Activated naive CD4-positive, alpha-beta T cell treated with anti-CD3 and anti-CD28 coated beads, Interleukin-2, amount 10 ng/mL, durations not matched to agents 7 days and 5 days (primary cell): ENCODE measurements around the gene ARHGAP9.
A peak's percentile ranks its signal among the peaks of the same experiment; 100 is the strongest.

Experiments
- CTCF ChIA-PET: fragments of 350-600 bp; sonication (Branson Sonifier 250); formaldehyde crosslinking; loops from one replicate; lab custom pipeline; 2021; ENCODE audit warnings: antibody characterized with exemption; lab: Charles Lee
- DNase-seq: peaks from one replicate; pipeline ENCODE4 v3.0.0-alpha.2; 2020
- H3K27ac Mint-ChIP-seq: one replicate; pipeline ENCODE4 v1.8.0; 2021; ENCODE audit warnings: mild to moderate bottlenecking, moderate library complexity, mixed read lengths
- H3K27me3 Mint-ChIP-seq: one replicate; pipeline ENCODE4 v1.8.0; 2021; ENCODE audit warnings: mild to moderate bottlenecking, mixed read lengths
- H3K36me3 Mint-ChIP-seq: one replicate; pipeline ENCODE4 v1.8.0; 2021; ENCODE audit warnings: mixed read lengths
- H3K4me1 Mint-ChIP-seq: one replicate; pipeline ENCODE4 v1.8.0; 2021; ENCODE audit warnings: mixed read lengths
- H3K4me3 Mint-ChIP-seq: one replicate; pipeline ENCODE4 v1.8.0; 2021; ENCODE audit warnings: mild to moderate bottlenecking, moderate library complexity, mixed read lengths
- H3K9me3 Mint-ChIP-seq: one replicate; pipeline ENCODE4 v1.8.0; 2021; ENCODE audit warnings: mixed read lengths

ARHGAP9 gene

DNA sequence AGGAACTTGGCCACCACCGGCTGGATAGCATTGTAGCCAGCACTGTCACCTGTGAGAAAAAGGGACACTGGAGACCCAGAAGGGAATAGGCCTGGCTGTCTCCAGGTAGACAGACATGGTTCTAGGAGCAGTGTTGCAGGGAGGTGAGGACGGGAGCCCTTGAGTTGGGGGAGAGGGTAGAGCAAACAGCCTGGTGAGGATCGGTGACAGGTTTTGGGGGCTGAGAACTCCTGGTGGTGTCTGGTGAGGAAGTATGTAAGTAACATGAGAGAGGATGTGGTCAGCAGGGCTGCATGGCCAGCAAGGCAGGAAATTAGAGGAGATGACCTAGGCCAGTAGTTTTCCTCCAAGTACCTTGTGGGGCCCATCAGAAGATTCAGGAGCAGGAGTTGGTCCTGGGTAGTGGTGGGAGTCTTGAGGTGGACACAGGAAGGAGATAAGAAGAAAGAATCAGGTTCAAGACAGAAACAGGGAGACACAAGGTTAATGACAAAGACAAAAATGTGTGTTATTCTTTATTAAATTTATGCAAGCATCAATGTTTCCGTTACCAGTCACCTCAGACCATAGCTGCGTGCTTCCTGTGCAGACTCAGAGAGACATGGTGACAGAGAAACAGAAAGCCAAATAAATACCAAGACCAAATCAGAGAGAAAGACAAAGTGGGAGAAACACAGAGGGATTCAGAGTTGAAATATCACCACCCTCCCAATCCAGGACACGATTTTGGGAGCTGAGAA lies at the start of gene ARHGAP9:
Gene ARHGAP9, minus strand, starts transcription at position 491 of the 740 bp plus-strand sequence. Its CDS starts 460 bp downstream, at position 31.
- peaks cover 22% of the 10 kb centered on the region for H3K36me3 Mint-ChIP-seq
- peak within 1 kb of the TSS; percentile 99 for H3K27ac Mint-ChIP-seq
- CTCF ChIA-PET, result interaction anchor here (0.9 to 6.2 kb wide), 5 partner anchors 8 to 24 kb away, joined by 3 to 67 read pairs (median 6); no protein-coding TSS in a partner anchor
- no peaks in the 10 kb centered on the region for H3K9me3 Mint-ChIP-seq
- peaks cover 56% of the 10 kb centered on the region for H3K4me1 Mint-ChIP-seq
- H3K4me3 Mint-ChIP-seq, result peak within 1 kb of the TSS; percentile 99
- H3K27me3 Mint-ChIP-seq, result no peaks in the 10 kb centered on the region
- DNase-seq, result peak; percentile 73

- Mint-ChIP-seq H3K27ac (no peak overlapping the region), H3K4me3 (no peak overlapping the region), H3K36me3 (peaks cover 45% of the 10 kb centered on the region), H3K4me1 (peaks cover 21% of the 10 kb centered on the region), H3K9me3 (no peaks in the 10 kb centered on the region), H3K27me3 (no peaks in the 10 kb centered on the region)
- CTCF ChIA-PET, result interaction anchor here (1.0 kb wide), 1 partner anchor 23 kb away, joined by 3 read pairs; no protein-coding TSS in a partner anchor
- no peak for DNase-seq
Observed at GRCh38 chr12:57528831-57529555, 49.3 kb upstream of the ARHGAP9 start.

- H3K36me3 Mint-ChIP-seq, result peaks cover 46% of the 10 kb centered on the region
Observed at GRCh38 chr12:57528176-57528575, 48.5 kb upstream of the ARHGAP9 start.

GRCh38 chr12:57527184-57527583 lies 47.5 kb upstream of the ARHGAP9 start:
- CTCF ChIA-PET, result no interaction called here
- Mint-ChIP-seq H3K9me3 (no peaks in the 10 kb centered on the region), H3K4me1 (peaks cover 32% of the 10 kb centered on the region), H3K27ac (no peak overlapping the region), H3K36me3 (peaks cover 47% of the 10 kb centered on the region), H3K4me3 (no peak overlapping the region), H3K27me3 (peaks cover 2% of the 10 kb centered on the region)
- DNase-seq, result no peak

More at GRCh38 chr12:57528176-57528575, 48.5 kb upstream of the ARHGAP9 start:
- H3K4me1 Mint-ChIP-seq, result peaks cover 29% of the 10 kb centered on the region
- CTCF ChIA-PET, result no interaction called here
- no peaks in the 10 kb centered on the region for H3K9me3 Mint-ChIP-seq
- DNase-seq, result no peak
- peak overlapping the region; percentile 47 for H3K27ac Mint-ChIP-seq
- H3K27me3 Mint-ChIP-seq, result no peaks in the 10 kb centered on the region
- no peak overlapping the region for H3K4me3 Mint-ChIP-seq

- H3K36me3 Mint-ChIP-seq, result peaks cover 41% of the 10 kb centered on the region
- CTCF ChIA-PET, result no interaction called here
- peaks cover 5% of the 10 kb centered on the region for H3K27me3 Mint-ChIP-seq
- no peak overlapping the region for H3K4me3 Mint-ChIP-seq
- peak overlapping the region; percentile 52 for H3K27ac Mint-ChIP-seq
- H3K9me3 Mint-ChIP-seq, result no peaks in the 10 kb centered on the region
- peaks cover 38% of the 10 kb centered on the region for H3K4me1 Mint-ChIP-seq
- DNase-seq, result no peak
Observed at GRCh38 chr12:57526477-57527126, 46.9 kb upstream of the ARHGAP9 start.

- DNase-seq, result no peak
- H3K4me3 Mint-ChIP-seq, result no peak overlapping the region
- no peak overlapping the region for H3K27ac Mint-ChIP-seq
- H3K4me1 Mint-ChIP-seq, result peaks cover 46% of the 10 kb centered on the region
- no peaks in the 10 kb centered on the region for H3K9me3 Mint-ChIP-seq
- peaks cover 5% of the 10 kb centered on the region for H3K27me3 Mint-ChIP-seq
- CTCF ChIA-PET, result no interaction called here
- H3K36me3 Mint-ChIP-seq, result peaks cover 34% of the 10 kb centered on the region
Observed at GRCh38 chr12:57525615-57526383, 46.1 kb upstream of the ARHGAP9 start.

GRCh38 chr12:57524814-57525614 lies 45.3 kb upstream of the ARHGAP9 start:
- H3K4me1 Mint-ChIP-seq, result peaks cover 47% of the 10 kb centered on the region
- H3K9me3 Mint-ChIP-seq, result no peaks in the 10 kb centered on the region
- H3K36me3 Mint-ChIP-seq, result peaks cover 33% of the 10 kb centered on the region
- peak overlapping the region; percentile 33 for H3K27ac Mint-ChIP-seq
- peak overlapping the region; percentile 99 for H3K4me3 Mint-ChIP-seq
- DNase-seq, result no peak
- H3K27me3 Mint-ChIP-seq, result peaks cover 5% of the 10 kb centered on the region
- CTCF ChIA-PET, result interaction anchor here (0.8 to 1.6 kb wide), 3 partner anchors 9 to 58 kb away, joined by 3 to 6 read pairs (median 3); no protein-coding TSS in a partner anchor

GRCh38 chr12:57523706-57524614 lies 44.3 kb upstream of the ARHGAP9 start:
- H3K4me3 Mint-ChIP-seq, result peak overlapping the region; percentile 99
- peaks cover 53% of the 10 kb centered on the region for H3K4me1 Mint-ChIP-seq
- no peaks in the 10 kb centered on the region for H3K9me3 Mint-ChIP-seq
- CTCF ChIA-PET, result interaction anchor here (0.8 to 1.6 kb wide), 6 partner anchors 10 to 97 kb away, joined by 3 to 6 read pairs (median 3); partner anchors contain the start of gene DCTN2
- DNase-seq, result no peak
- peaks cover 5% of the 10 kb centered on the region for H3K27me3 Mint-ChIP-seq
- H3K36me3 Mint-ChIP-seq, result peaks cover 34% of the 10 kb centered on the region
- peak overlapping the region; percentile 91 for H3K27ac Mint-ChIP-seq

- no peaks in the 10 kb centered on the region for H3K9me3 Mint-ChIP-seq
- H3K27me3 Mint-ChIP-seq, result peaks cover 5% of the 10 kb centered on the region
- CTCF ChIA-PET, result interaction anchor here (1.2 to 1.6 kb wide), 4 partner anchors 11 to 98 kb away, joined by 3 to 6 read pairs (median 4); partner anchors contain the start of gene DCTN2
- peaks cover 60% of the 10 kb centered on the region for H3K4me1 Mint-ChIP-seq
- peak overlapping the region; percentile 91 for H3K27ac Mint-ChIP-seq
- peaks cover 40% of the 10 kb centered on the region for H3K36me3 Mint-ChIP-seq
- peak; percentile 69 for DNase-seq
- H3K4me3 Mint-ChIP-seq, result peak overlapping the region; percentile 99
Observed at GRCh38 chr12:57522887-57523705, 43.4 kb upstream of the ARHGAP9 start.

DNA sequence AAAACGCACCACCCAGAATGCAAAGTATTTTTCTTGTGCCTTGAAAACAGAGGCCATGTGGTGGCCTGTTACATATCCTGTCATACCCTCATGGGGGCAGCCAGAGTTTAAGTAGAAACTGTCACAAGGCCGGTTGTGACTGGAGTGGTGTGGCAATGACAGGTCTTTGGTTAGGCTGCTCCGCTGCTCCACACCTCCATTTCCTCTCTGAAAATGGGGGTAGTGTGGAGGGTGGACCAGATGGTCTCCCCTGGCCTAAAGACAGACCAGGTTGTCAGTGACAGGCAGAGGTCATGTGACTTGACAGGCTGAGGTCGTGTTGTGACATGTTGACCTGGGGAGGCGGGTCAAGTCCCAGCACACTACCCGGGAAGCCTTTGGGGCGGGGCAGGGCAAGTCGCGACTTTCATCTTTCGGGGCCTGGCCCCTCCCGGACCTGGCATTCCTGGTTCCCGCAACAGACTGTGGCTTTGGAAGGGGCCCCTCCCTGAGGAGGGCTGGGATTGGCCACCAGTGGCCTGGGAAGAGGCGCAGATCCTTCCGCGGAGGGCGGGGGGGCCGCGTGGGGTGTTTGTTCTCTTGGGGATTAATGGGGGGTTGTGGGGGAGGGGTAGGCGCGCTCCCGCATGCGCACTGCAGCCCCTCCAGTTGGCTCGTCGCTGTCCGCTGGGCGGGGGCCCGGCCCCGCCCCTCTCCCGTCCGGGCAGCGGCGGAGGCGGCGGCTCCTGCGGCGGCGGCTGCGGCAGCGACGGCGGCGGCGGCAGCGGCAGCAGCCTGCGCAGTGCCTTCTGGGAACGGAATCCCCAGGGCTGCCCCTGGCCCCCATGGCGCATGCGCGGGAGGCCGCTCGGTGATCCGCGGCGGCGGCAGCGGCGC lies 42.6 kb upstream of the ARHGAP9 start, which contains the start of gene MBD6:
Gene MBD6, plus strand, starts transcription at position 814 of the 876 bp plus-strand sequence. CDS start 1,480 bp downstream, outside the sequence.
- CTCF ChIA-PET, result no interaction called here
- Mint-ChIP-seq H3K27ac (peak within 1 kb of the TSS; percentile 100), H3K4me3 (peak within 1 kb of the TSS; percentile 99), H3K27me3 (peaks cover 5% of the 10 kb centered on the region), H3K36me3 (peaks cover 44% of the 10 kb centered on the region), H3K9me3 (no peaks in the 10 kb centered on the region), H3K4me1 (peaks cover 68% of the 10 kb centered on the region)
- DNase-seq, result peak; percentile 93
